HG02759 (cell line): ENCODE measurements around the gene PPP2R5D.

Source experiments
- ATAC-seq: cut with Tn5 transposase; IDR thresholded peaks from one replicate; pipeline ENCODE4 v1.9.1; 2021; ENCODE audit warnings: mild to moderate bottlenecking, moderate library complexity; ENCODE audit not compliant: unreplicated experiment

PPP2R5D gene

GRCh38 chr6:43053545-43054205 lies 69.3 kb downstream of the PPP2R5D start, which contains the start of gene CUL7:
CUL7 (minus strand) TSS chr6:43053851; CDS start chr6:43052788, 1,063 bp downstream.
- ATAC-seq, result peak; percentile 96

- no peak for ATAC-seq
Observed at GRCh38 chr6:43054206-43054943, 70.0 kb downstream of the PPP2R5D start.

- no peak for ATAC-seq
Observed at GRCh38 chr6:43055966-43056365, 71.6 kb downstream of the PPP2R5D start.

- ATAC-seq, result no peak
Observed at GRCh38 chr6:43058531-43058930, 74.2 kb downstream of the PPP2R5D start.

- ATAC-seq, result peak; percentile 94
Observed at GRCh38 chr6:43059168-43060033, 75.0 kb downstream of the PPP2R5D start, which contains the start of the genes KLC4 and MRPL2. KLC4 (plus strand) TSS chr6:43059631; CDS start chr6:43061336, 1,705 bp downstream. MRPL2 (minus strand) TSS chr6:43059434; CDS start chr6:43059381, 53 bp downstream.

- no peak for ATAC-seq
Observed at GRCh38 chr6:43060034-43060754, 75.8 kb downstream of the PPP2R5D start.

- no peak for ATAC-seq
Observed at GRCh38 chr6:43060755-43061633, 76.6 kb downstream of the PPP2R5D start.

GRCh38 chr6:43061861-43062260 lies 77.5 kb downstream of the PPP2R5D start:
- ATAC-seq, result no peak
